ENCODE results near the gene PHACTR1. TPM values are rescaled to one million over a fixed set of nuclear protein-coding genes. Genes with fewer than 3 reads are reported as not detected.
A peak's percentile ranks its signal among the peaks of the same experiment; 100 is the strongest.

The PHACTR1 gene
- total and polyA plus RNA-seq, 9 of the 15 experiments (the other 6 are each of a cell fraction or from before 2014, with no cell fraction given): 11.5 to 32.6 (median 22.0) TPM

DNA sequence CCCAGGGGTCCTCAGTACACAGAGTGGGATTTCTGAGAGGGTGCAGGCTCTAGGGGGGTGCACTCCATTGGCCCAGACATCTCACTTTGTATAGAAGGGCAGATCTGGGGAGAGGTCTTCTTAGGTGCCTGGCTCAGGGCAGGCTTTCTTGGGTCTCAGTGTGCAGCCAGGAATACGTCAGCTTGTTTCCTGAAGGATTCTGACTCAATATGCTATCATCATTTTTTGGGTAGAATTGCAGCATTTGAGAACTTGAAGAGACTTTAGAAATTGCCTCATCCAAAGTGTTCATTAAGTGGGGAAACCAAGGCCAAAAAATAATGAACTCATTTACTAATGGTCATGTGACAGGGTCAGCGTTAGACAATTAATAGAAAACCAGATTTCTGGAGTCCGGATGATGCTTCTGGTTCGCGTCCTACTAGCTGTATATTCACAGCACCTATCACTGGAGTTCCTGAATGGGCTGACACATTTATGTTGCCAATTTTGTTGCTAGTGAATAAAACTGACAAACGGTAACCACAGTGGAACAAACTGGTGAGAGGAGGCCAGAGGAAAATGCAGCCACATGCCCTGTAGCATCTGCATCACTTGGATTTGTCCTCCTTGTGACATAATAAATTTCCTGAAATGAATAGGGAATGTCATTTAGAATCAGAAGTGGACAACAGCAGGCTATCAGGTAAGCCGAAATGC is 372.9 kb downstream of the PHACTR1 start:
- in situ Hi-C loops (cut with MboI): no loop called here
- no peak overlapping the region for H3K4me2 ChIP-seq (ENCODE audit: insufficient read depth, low read length)
- intact Hi-C loops (cut with micrococcal nuclease): no loop called here
- H3K9me3 ChIP-seq (replicated peaks; ENCODE audit: control insufficient read depth, insufficient read depth, low read depth, low read length): no peaks in the 10 kb centered on the region
- H3K79me2 ChIP-seq (ENCODE audit: control insufficient read depth, insufficient read depth, low read length): no peaks in the 10 kb centered on the region
- H3K36me3 ChIP-seq (ENCODE audit: control insufficient read depth, insufficient read depth, low read length): no peaks in the 10 kb centered on the region
- FAIRE-seq (no peak), ATAC-seq (no peak), DNase-seq (ENCODE audit: extremely low read depth in 1 of 4, low spot score in 3 of 4) (no peak)
- BruUV-seq (replicated peaks): no TSS peak
- H4K20me1 ChIP-seq (replicated peaks; ENCODE audit: control insufficient read depth, insufficient read depth, low read length): no peaks in the 10 kb centered on the region
- no peaks in the 10 kb centered on the region for H3K4me1 ChIP-seq (replicated peaks in 1 of 2; ENCODE audit: control insufficient read depth in 2 of 2, insufficient read depth in 2 of 2, low read length in 2 of 2)
- POLR2A ChIA-PET: interaction anchor here (0.6 kb wide), 2 partner anchors 114 to 243 kb away, joined by 3 read pairs; no protein-coding TSS in a partner anchor
- WGBS (ENCODE audit: insufficient coverage, low coverage, missing lambda C conversion rate): 2% methylated on average over 7 of the region's 7 CpGs
- TF ChIP-seq TFE3 (CRISPR knock-in tag; IDR thresholded peaks at IDR 0.05) (peak; percentile 66), PML (IDR thresholded peaks at IDR 0.05; ENCODE audit: low read length) (no peak)
- no peaks in the 10 kb centered on the region for H3K9me1 ChIP-seq (ENCODE audit: control insufficient read depth, insufficient read depth, low read length)
- no peak overlapping the region for H2AFZ ChIP-seq (ENCODE audit: low read depth, low read length)
- peaks cover 0 to 13% of the 10 kb centered on the region in 2 experiments; a peak in 1 of 5 replicates for H3K27me3 ChIP-seq (ENCODE audit: control insufficient read depth in 2 of 2, insufficient read depth in 2 of 2, low read length in 2 of 2)
- H3K9ac ChIP-seq (ENCODE audit: insufficient read depth in 1 of 2, low read depth in 2 of 2, low read length in 2 of 2): no peak overlapping the region
- H3K4me3 ChIP-seq: no peak overlapping the region
- no peak overlapping the region for H3K27ac ChIP-seq (ENCODE audit: extremely low read depth, low read depth, low read length)
- CTCF ChIA-PET (ENCODE audit: low intra/inter-chr PET ratio): no interaction called here

- ChIA-PET POLR2A (interaction anchor here (0.7 to 1.1 kb wide), 2 partner anchors 48 to 393 kb away, joined by 3 to 4 read pairs; no protein-coding TSS in a partner anchor), CTCF (ENCODE audit: low intra/inter-chr PET ratio) (no interaction called here)
- no peak for ATAC-seq
- Histone ChIP-seq H3K4me3 (no peak overlapping the region), H3K27ac (ENCODE audit: extremely low read depth, low read depth, low read length) (no peak overlapping the region), H3K4me1 (replicated peaks in 1 of 2; ENCODE audit: control insufficient read depth in 2 of 2, insufficient read depth in 2 of 2, low read length in 2 of 2) (no peaks in the 10 kb centered on the region), H3K27me3 (ENCODE audit: control insufficient read depth in 2 of 2, insufficient read depth in 2 of 2, low read length in 2 of 2) (peaks cover 0 to 13% of the 10 kb centered on the region in 2 experiments; a peak in 1 of 5 replicates), H3K79me2 (ENCODE audit: control insufficient read depth, insufficient read depth, low read length) (no peaks in the 10 kb centered on the region), H3K4me2 (ENCODE audit: insufficient read depth, low read length) (no peak overlapping the region), H2AFZ (ENCODE audit: low read depth, low read length) (no peak overlapping the region), H3K9me1 (ENCODE audit: control insufficient read depth, insufficient read depth, low read length) (no peaks in the 10 kb centered on the region), H4K20me1 (replicated peaks; ENCODE audit: control insufficient read depth, insufficient read depth, low read length) (no peaks in the 10 kb centered on the region), H3K36me3 (ENCODE audit: control insufficient read depth, insufficient read depth, low read length) (no peaks in the 10 kb centered on the region), H3K9ac (ENCODE audit: insufficient read depth in 1 of 2, low read depth in 2 of 2, low read length in 2 of 2) (no peak overlapping the region), H3K9me3 (replicated peaks; ENCODE audit: control insufficient read depth, insufficient read depth, low read depth, low read length) (no peaks in the 10 kb centered on the region)
- in situ Hi-C loops (cut with MboI) (no loop called here), intact Hi-C loops (cut with micrococcal nuclease) (no loop called here)
- no TSS peak for BruUV-seq (replicated peaks)
- TF ChIP-seq SMAD1 (IDR thresholded peaks at IDR 0.05; ENCODE audit: low read depth, low read length, partially characterized antibody): no peak
- TF ChIP-seq ZNF263 (CRISPR knock-in tag; IDR thresholded peaks at IDR 0.05; ENCODE audit: borderline replicate concordance): no peak
- TF ChIP-seq SPI1 (IDR thresholded peaks at IDR 0.05; ENCODE audit: borderline replicate concordance, low read depth, low read length): no peak
- TF ChIP-seq XRCC5 (IDR thresholded peaks at IDR 0.05; ENCODE audit: low read depth, low read length): no peak
- no peak for DNase-seq (ENCODE audit: extremely low read depth in 1 of 4, low spot score in 3 of 4)
- 0% methylated on average over 6 of the region's 6 CpGs for WGBS (ENCODE audit: insufficient coverage, low coverage, missing lambda C conversion rate)
- no peak for FAIRE-seq
Observed at GRCh38 chr6:13091192-13091591, 374.6 kb downstream of the PHACTR1 start.
